GM19455 (cell line): ENCODE measurements around the gene ARID3C.

ENCODE experiments used
- ATAC-seq: cut with Tn5 transposase; IDR thresholded peaks from one replicate; pipeline ENCODE4 v1.9.1; 2021; ENCODE audit not compliant: unreplicated experiment

The ARID3C gene

DNA sequence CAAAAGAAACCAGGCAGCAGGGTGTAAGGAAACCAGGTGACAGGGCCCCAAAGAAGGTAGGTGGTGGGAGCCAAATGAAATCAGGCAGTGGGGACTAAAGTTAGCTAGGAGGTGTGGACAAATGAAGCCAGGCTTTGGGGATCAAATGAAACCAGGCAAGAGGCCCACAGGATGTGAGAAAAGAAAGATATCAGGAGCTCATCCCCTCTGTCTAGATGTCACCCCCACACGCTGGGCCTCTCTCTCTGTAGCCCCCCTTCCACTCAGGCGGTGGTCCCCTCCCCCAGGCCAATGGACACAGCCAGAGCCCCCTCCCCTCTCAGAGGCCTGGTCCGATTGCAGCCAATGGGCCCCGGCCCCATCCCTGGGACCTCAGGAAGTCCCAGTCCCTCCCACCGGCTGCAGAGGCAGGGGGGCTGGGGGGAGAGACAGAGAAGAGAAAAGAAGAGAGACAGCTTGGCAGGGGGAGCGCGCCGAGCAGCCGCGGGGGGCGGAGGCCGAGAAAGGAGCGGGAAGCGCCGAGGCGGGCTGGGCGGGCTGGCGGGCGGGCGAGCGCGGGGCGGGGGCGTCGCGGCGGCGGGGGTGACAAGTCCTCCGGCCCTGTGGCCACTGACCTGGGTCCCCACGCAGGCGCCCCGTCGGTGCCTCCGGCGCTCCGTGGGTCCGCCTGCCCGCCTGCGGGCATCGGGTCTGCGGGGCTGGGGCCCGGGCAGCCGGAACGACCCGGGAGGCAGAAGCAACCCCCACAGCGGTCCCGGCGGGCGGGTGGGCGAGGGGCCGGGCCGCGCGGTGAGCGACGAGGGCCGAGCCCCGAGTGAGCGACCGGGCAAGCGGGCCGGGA lies 51.2 kb downstream of the ARID3C start:
- no peak for ATAC-seq

DNA sequence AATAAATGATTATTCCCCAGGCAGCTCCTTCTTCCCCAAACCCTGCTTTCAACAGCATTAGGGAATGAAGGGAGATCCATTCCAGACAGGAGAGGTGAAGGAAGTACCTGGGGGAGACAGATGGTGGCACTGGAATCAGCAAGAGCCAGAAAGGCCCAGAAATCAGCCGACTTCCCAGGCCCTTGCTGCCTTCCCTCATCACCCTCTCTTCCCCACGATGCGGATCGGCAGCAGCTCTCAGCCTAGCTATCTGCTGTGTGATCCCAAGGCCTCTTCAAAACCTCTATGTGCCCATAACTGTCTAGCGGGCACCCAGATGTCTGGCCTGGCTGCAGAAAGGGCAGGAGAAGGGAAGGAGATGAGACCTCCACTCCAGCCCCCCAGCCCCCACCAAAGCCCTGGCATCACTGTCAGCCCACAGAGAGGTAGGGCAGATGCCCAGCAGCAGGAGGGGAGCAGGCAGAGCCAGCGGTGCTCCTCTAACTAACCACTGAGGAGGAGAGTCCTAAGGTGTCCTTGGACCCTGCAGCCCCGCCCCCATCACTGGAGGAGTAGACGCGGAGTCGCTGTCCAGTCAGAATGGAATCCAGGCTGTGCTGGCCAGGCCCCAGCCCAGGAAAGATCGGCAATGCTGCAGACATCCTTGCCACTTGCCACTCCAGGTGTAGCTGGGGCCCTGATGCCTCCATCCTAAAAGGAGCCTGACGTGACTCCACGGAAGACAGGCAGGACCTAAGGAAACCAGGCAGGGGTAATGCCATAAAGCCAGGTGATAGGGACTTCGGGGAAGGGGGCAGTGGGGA lies 52.1 kb downstream of the ARID3C start:
- no peak for ATAC-seq

DNA sequence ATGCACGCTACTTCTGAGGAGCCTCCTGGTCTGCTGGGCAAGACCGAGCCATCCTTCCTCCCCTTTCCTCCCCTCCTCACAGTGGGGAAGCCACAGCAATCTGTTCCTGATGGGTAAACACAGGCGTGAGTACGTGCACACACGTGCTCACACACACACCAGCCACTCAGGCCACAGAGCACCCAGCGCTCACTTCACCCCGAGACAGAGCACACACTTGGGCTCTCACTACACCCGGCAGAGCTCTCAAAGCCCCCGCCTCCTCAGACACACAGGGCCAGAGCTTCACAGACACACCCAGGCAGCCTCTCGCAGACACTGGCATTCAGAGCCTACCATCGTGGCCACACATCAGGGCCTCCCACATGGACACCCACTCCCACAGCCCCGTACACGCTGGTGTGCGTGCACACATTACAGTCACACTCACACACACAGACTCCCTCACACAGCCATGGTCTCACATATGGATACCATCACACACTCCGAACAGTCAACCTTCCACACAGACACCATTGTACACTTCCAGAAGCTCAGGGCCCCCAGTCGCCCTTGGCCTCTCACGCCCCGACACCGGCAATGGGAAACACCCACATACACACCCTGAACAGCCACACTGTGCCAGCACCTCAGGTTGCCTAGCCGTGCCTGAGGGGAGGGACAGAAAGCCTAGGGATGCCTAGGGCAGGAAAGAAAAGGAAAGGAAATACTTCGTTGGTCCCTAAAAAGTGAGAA lies 52.8 kb downstream of the ARID3C start:
- ATAC-seq, result no peak

DNA sequence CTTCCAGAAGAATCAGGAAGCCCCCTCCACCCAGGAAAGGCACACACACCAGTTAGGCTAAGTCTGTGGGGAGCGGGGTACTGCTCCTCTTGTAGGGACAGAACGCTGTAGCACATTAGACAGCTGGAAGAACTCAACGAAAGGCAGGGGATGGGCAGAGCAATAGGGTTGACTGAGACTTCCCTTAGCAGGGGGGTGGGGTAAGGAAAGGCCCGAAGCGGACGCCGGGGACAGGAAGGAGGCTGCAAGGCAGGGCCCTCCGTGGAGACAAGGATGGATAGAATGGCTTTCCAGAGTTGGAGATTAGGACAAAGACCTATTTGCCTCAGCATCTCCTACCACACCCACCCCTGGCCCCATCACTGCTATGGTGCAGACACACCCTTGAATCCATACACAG lies 53.6 kb downstream of the ARID3C start:
- no peak for ATAC-seq

DNA sequence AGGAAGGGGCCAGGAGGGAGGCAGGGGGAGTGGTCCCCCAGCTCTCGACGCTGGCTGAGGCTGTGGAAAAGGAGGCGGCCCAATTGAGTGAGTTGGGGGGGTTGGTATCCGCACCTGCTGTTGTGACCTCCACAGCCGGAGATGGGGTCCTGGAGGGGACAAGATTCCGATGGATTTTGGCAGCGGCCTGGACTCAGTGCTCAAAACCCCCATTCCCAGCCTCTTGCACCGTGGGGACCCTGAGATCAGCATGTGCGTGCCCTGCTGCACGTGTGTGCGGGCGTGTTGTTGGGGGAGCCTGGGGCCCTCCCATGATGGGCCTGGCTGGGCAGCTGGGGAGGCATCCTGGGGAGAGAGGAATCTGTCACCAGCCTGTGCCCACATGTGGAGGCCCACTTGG lies 54.3 kb downstream of the ARID3C start:
- no peak for ATAC-seq

DNA sequence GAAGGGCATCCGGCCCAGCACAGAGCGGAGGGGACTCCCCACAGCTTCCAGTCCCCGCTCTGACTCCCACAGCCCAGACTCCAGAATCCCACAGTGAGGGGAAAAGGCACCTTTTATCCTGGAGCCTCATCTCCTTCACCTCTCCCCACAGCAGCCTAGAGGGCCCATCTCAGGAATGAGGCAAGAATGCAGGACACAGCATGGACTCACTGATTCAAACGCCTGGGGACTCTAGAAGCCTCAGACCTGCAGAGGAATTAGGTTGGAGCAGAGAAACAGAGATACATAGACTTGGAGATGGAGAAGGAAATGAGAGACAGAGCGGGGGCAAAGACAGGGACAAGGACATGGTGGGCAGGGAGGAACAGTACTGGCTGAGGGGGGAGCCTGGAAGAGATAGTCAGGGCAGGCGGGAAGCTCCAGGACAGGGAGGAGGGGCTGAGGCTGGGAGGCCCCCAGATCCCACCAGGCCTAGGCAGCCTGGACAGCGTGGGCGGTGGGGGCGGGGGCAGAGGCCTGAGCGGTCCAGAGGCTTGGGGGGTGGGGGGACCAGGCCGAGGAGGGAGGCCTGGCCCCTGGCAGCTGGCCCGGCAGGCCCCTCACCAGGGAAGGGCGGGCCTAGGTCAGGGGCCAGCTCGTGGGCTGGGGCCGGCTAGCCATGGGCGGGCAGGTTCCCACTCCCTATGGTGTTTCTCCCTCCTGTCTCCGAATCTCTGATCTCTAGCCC lies 55.1 kb downstream of the ARID3C start:
- ATAC-seq, result no peak

DNA sequence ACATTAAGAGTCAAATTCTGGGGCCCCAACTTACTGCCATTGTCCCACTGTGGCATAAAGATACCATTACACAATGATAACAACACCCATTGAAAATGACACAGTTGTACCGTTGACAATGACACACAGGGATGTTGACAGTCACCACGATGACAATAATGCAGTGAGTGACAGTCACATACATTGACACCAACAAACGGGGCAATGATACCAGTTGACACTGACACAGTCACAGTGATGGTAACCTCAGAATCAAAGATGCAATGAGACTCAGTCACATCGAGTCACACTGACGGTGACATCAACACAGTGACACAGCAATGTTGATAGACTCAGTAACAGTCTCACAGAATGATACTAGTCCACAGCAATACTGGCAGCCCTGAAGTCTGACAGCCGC lies 56.2 kb downstream of the ARID3C start:
- no peak for ATAC-seq

DNA sequence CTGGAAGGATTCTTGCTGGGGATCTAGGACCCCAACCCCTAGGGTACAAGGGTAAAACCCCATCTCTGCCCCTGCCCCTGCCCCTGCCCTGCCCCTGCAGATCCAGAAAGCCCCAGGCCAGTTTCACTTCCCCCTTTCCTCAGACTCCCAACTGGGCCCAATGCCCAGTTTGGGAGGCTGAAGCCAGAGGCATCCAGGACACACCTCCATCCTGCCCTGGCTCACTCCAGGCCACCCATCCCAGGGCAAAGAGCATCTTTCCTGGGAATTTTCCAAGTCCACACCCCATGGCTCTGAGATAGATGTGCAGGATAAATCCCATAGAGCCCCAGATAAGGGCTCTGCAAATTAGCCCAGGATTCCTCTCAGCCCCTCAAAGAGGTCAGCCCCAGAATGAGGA lies 56.8 kb downstream of the ARID3C start:
- no peak for ATAC-seq

DNA sequence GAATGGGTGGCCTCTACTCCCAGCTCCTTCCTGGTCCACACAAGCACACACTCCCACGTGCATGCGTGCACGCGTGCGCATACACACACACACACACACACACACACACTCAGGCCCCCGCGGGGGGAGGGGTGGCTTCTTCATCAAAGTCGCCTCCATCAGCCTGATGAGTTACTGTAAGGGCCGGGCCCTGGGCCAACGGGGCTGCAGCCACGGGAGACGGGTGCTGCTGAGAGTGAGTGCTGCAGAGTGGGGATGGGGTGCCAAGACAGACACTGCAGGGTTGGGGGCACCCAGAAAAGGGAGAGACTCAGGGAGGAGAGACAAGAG lies 57.4 kb downstream of the ARID3C start:
- ATAC-seq, result no peak
